ENCODE results near the gene ATG2B.

- no peak for TF ChIP-seq EZH2 (IDR thresholded peaks at IDR 0.05; ENCODE audit: borderline replicate concordance, low read depth, low read length, severe bottlenecking)
- TF ChIP-seq CTCF (IDR thresholded peaks at IDR 0.05; ENCODE audit: extremely low read depth in 1 of 2, insufficient read depth in 1 of 2, low read depth in 1 of 2, low read length in 2 of 2), result no peak
- no peak for TF ChIP-seq GATA2 (IDR thresholded peaks at IDR 0.05; ENCODE audit: insufficient read depth, insufficient read length, low read depth, low read length)
- no peak for TF ChIP-seq FOS (IDR thresholded peaks at IDR 0.05; ENCODE audit: borderline replicate concordance, insufficient read depth, low read length)
- TF ChIP-seq POLR2AphosphoS5 (IDR thresholded peaks at IDR 0.05; ENCODE audit: insufficient read depth, low read depth, low read length), result no peak
- no peak for TF ChIP-seq POLR2A (IDR thresholded peaks at IDR 0.05; ENCODE audit: low read depth, low read length)
Observed at GRCh38 chr14:96297997-96298515, 65.1 kb downstream of the ATG2B start.

Measured in endothelial cell of umbilical vein (primary cell).